Suprapubic skin (tissue), 4 donors: Measurements from ENCODE around the gene TBC1D5.

Experiments used
- CTCF ChIP-seq, 2 donors: fragments of 200-600 bp in 1 of 2; fragments of 450-650 bp in 1 of 2; sonication (generic) in 1 of 2; IDR thresholded peaks; one replicate each; pipeline ENCODE4 v1.5.1; 2016 to 2019; ENCODE audit warnings: antibody characterized with exemption in 2 of 2, mild to moderate bottlenecking in 1 of 2, moderate library complexity in 1 of 2
- POLR2A ChIP-seq, 2 donors: fragments of 450-650 bp; IDR thresholded peaks; one replicate each; pipeline ENCODE4 v1.6.1; 2017; ENCODE audit warnings: antibody characterized with exemption in 2 of 2, mild to moderate bottlenecking in 2 of 2, moderate library complexity in 2 of 2
- POLR2AphosphoS5 ChIP-seq, 3 donors: sonication (generic); formaldehyde crosslinking; IDR thresholded peaks; one replicate each; pipeline ENCODE4 v1.6.1; 2017; ENCODE audit warnings: antibody characterized with exemption in 3 of 3

GRCh38 chr3:17640466-17640865 lies 102.0 kb downstream of the TBC1D5 start:
- TF ChIP-seq CTCF (IDR thresholded peaks at IDR 0.05) (no peak), POLR2AphosphoS5 (IDR thresholded peaks at IDR 0.05) (no peak), POLR2A (IDR thresholded peaks at IDR 0.05) (no peak)
